Stomach (tissue), 4 donors: ENCODE results near the gene CRY2.

Source experiments
- POLR2A ChIP-seq, 4 donors: fragments of 450-650 bp; IDR thresholded peaks; one replicate each; pipeline ENCODE4 v1.6.1; 2016; ENCODE audit warnings: antibody characterized with exemption in 4 of 4, control low read depth in 2 of 4, mild to moderate bottlenecking in 1 of 4, moderate library complexity in 1 of 4
- POLR2AphosphoS5 ChIP-seq, 3 donors: sonication (generic); formaldehyde crosslinking; IDR thresholded peaks; one replicate each; pipeline ENCODE4 v1.6.1; 2016; ENCODE audit warnings: antibody characterized with exemption in 3 of 3
- TF ChIP-seq, protein P1 (sequence below), 7 experiments: fragments of 450-650 bp in 4 of 7; fragments of 200-600 bp in 3 of 7; sonication (generic) in 3 of 7; IDR thresholded peaks; one replicate each; pipeline ENCODE4 v1.5.1; 2016 to 2019; ENCODE audit warnings: antibody characterized with exemption in 7 of 7, control low read depth in 2 of 7, mild to moderate bottlenecking in 1 of 7

- TF ChIP-seq POLR2AphosphoS5 (IDR thresholded peaks at IDR 0.05): no peak
- TF ChIP-seq, protein P1, sequence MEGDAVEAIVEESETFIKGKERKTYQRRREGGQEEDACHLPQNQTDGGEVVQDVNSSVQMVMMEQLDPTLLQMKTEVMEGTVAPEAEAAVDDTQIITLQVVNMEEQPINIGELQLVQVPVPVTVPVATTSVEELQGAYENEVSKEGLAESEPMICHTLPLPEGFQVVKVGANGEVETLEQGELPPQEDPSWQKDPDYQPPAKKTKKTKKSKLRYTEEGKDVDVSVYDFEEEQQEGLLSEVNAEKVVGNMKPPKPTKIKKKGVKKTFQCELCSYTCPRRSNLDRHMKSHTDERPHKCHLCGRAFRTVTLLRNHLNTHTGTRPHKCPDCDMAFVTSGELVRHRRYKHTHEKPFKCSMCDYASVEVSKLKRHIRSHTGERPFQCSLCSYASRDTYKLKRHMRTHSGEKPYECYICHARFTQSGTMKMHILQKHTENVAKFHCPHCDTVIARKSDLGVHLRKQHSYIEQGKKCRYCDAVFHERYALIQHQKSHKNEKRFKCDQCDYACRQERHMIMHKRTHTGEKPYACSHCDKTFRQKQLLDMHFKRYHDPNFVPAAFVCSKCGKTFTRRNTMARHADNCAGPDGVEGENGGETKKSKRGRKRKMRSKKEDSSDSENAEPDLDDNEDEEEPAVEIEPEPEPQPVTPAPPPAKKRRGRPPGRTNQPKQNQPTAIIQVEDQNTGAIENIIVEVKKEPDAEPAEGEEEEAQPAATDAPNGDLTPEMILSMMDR (IDR thresholded peaks at IDR 0.05): no peak
- no peak for TF ChIP-seq POLR2A (IDR thresholded peaks at IDR 0.05)
Observed at GRCh38 chr11:45810431-45811108, 36.7 kb upstream of the CRY2 start.
